Endodermal cell (in vitro differentiated cells): Measurements from ENCODE around the gene CENPT. TPM values are rescaled to one million over a fixed set of nuclear protein-coding genes. Genes with fewer than 3 reads are reported as not detected.

Experiments used
- DNase-seq: peaks from one replicate; pipeline ENCODE4 v3.0.0-alpha.2; 2017
- H3K27ac ChIP-seq: 2 replicates; pipeline ENCODE4 v1.5.1; 2013; ENCODE audit warnings: mild to moderate bottlenecking, low read depth, low read length, moderate library complexity
- H3K27me3 ChIP-seq: 2 replicates; pipeline ENCODE4 v1.6.1; 2013; ENCODE audit warnings: mild to moderate bottlenecking, low read length, moderate library complexity; ENCODE audit not compliant: insufficient read depth, control insufficient read depth, poor library complexity, severe bottlenecking
- H3K36me3 ChIP-seq: 2 replicates; pipeline ENCODE4 v1.7.0; 2013; ENCODE audit warnings: mild to moderate bottlenecking, low read length, moderate library complexity; ENCODE audit not compliant: control insufficient read depth, insufficient read depth
- H3K4me1 ChIP-seq: one replicate; pipeline ENCODE4 v1.7.0; 2013; ENCODE audit warnings: low read length; ENCODE audit not compliant: control insufficient read depth, insufficient read depth
- H3K4me3 ChIP-seq: 2 replicates; pipeline ENCODE4 v1.5.1; 2013; ENCODE audit warnings: mild to moderate bottlenecking, low read length, moderate library complexity
- H3K9ac ChIP-seq: 2 replicates; pipeline ENCODE4 v1.6.1; 2013; ENCODE audit warnings: mild to moderate bottlenecking, low read length, moderate library complexity; ENCODE audit not compliant: poor library complexity, severe bottlenecking; ENCODE audit errors: extremely low read depth
- H3K9me3 ChIP-seq: 2 replicates; pipeline ENCODE4 v1.6.1; 2013; ENCODE audit warnings: mild to moderate bottlenecking, low read length, moderate library complexity; ENCODE audit not compliant: control insufficient read depth
- H3K27ac Mint-ChIP-seq: 2 replicates; pipeline ENCODE4 v1.8.0; 2020; ENCODE audit warnings: mixed read lengths
- H3K27me3 Mint-ChIP-seq: 2 replicates; pipeline ENCODE4 v1.8.0; 2021; ENCODE audit warnings: mild to moderate bottlenecking, mixed read lengths; ENCODE audit not compliant: insufficient read depth
- H3K36me3 Mint-ChIP-seq: 2 replicates; pipeline ENCODE4 v1.8.0; 2020; ENCODE audit warnings: low read depth, mixed read lengths
- H3K4me1 Mint-ChIP-seq: 2 replicates; pipeline ENCODE4 v1.8.0; 2020; ENCODE audit warnings: mixed read lengths
- H3K4me3 Mint-ChIP-seq: 2 replicates; pipeline ENCODE4 v1.8.0; 2020; ENCODE audit warnings: mild to moderate bottlenecking, moderate library complexity, mixed read lengths
- H3K9me3 Mint-ChIP-seq: 2 replicates; pipeline ENCODE4 v1.8.0; 2020; ENCODE audit warnings: mild to moderate bottlenecking, mixed read lengths
- WGBS, 2 experiments: methylation state at CpG; one replicate each; pipeline versions ENCODE4 v1.1.5 to v1.1.7; 2013; ENCODE audit warnings: missing lambda C conversion rate in 2 of 2, mixed read lengths in 1 of 2; ENCODE audit not compliant: insufficient coverage in 1 of 2, insufficient read length in 1 of 2; 5-methylcytosine and 5-hydroxymethylcytosine counted together
- total RNA-seq, 2 donors: library from RNA; stranded (reverse); fragmentation: NEBNext Ultra II Directional in 1 of 2; extraction: Animal tissue kit (Norgen Biotek cat#: 25700) in 1 of 2; gene quantifications; 2 replicates in 1 of 2; 3 replicates in 1 of 2; pipeline ENCODE4 v1.2.1, GENCODE V29; 2021
- TF ChIP-seq, protein P1 (sequence below): fragments of 200-600 bp; sonication (generic); conservative IDR thresholded peaks from 2 replicates; pipeline ENCODE4 v1.5.0; 2021; ENCODE audit warnings: antibody characterized with exemption, mild to moderate bottlenecking

The CENPT gene
- total RNA-seq, 2 donors from 2014 or later, result 43.7 to 57.2 TPM

DNA sequence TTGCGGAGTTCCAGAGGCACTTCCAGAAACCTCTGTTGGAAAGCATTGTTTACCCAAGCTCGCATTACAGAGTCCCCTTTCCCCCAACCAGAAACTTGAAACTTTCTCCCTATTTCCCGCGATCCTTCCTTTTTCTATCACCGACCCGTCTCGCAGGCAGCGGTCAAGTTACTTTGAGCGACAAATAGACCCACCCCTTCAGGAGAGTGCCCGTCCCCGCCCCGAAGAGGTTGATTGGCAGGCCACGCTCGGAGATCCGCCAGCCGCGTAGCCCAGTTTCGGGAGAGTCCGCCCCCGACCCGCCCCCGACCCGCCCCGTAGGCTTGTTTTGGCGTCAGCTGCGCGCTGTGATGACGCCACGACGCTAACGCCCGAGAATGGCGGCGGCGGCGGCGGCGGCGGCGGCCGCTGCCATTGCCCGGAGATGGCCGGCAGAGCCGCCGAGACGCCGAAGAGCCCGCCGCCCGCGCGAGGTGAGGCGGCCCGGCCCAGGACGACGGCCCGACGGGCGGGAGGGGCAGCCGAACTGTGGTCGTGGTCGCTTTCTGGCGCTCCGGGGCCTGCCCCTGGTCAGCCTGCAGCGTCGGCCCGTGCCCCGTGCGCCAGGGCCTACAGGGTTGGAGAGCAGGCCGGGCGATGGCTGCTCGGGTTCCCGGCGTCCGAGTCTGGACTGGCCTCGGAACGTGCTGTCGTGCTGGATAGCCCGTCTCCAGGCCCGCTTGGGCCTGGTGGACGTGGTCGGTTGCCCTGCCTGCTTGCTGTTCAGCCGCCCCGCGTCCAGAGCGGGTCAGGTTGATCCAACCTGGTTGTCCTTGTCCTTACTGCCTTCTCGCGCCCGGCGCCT lies 45.6 kb upstream of the CENPT start, which contains the start of gene PSKH1:
Gene PSKH1 (plus strand): TSS at position 356 of the 844 bp plus-strand sequence. CDS start 15,496 bp downstream, outside the sequence.
- no peaks in the 10 kb centered on the region for H3K9me3 Mint-ChIP-seq
- Histone ChIP-seq H3K9ac (peak within 1 kb of the TSS; percentile 99), H3K4me3 (peak within 1 kb of the TSS; percentile 91), H3K27ac (peak within 1 kb of the TSS; percentile 85), H3K36me3 (no peaks in the 10 kb centered on the region), H3K4me1 (no peaks in the 10 kb centered on the region), H3K9me3 (no peaks in the 10 kb centered on the region), H3K27me3 (no peaks in the 10 kb centered on the region)
- no peaks in the 10 kb centered on the region for H3K36me3 Mint-ChIP-seq
- peak; percentile 99 for DNase-seq
- WGBS, 2 experiments, result 0% methylated on average over 34 to 90 of the region's 90 CpGs
- no peaks in the 10 kb centered on the region for H3K27me3 Mint-ChIP-seq
- H3K4me3 Mint-ChIP-seq, result peak within 1 kb of the TSS; percentile 96
- TF ChIP-seq, protein P1, sequence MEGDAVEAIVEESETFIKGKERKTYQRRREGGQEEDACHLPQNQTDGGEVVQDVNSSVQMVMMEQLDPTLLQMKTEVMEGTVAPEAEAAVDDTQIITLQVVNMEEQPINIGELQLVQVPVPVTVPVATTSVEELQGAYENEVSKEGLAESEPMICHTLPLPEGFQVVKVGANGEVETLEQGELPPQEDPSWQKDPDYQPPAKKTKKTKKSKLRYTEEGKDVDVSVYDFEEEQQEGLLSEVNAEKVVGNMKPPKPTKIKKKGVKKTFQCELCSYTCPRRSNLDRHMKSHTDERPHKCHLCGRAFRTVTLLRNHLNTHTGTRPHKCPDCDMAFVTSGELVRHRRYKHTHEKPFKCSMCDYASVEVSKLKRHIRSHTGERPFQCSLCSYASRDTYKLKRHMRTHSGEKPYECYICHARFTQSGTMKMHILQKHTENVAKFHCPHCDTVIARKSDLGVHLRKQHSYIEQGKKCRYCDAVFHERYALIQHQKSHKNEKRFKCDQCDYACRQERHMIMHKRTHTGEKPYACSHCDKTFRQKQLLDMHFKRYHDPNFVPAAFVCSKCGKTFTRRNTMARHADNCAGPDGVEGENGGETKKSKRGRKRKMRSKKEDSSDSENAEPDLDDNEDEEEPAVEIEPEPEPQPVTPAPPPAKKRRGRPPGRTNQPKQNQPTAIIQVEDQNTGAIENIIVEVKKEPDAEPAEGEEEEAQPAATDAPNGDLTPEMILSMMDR, result no peak
- peak within 1 kb of the TSS; percentile 99 for H3K27ac Mint-ChIP-seq
- peaks cover 19% of the 10 kb centered on the region for H3K4me1 Mint-ChIP-seq

DNA sequence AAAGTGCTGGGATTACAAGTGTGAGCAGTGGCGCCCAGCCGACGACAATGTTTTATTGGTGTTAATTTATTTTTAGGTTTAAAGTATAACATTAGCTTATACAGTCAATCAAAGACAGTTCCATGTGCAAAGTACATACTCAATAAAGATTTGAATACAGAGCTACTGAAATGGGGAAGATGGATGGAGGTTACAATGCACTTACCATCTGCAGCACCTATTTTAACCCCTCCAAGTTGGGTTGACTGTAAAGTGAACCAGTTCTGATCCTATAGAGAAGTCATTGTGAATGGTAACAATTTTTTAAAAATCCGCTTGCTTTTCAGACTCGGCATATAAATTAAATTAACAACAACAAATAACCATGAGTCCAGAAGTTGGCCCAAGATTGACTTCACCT lies 44.9 kb upstream of the CENPT start:
- H3K4me3 Mint-ChIP-seq, result peak overlapping the region; percentile 96
- H3K9me3 ChIP-seq, result no peaks in the 10 kb centered on the region
- H3K27ac ChIP-seq, result no peak overlapping the region
- no peaks in the 10 kb centered on the region for H3K9me3 Mint-ChIP-seq
- no peak for DNase-seq
- peak overlapping the region; percentile 95 for H3K27ac Mint-ChIP-seq
- no peaks in the 10 kb centered on the region for H3K27me3 Mint-ChIP-seq
- H3K27me3 ChIP-seq, result no peaks in the 10 kb centered on the region
- TF ChIP-seq, protein P1, result no peak
- no peaks in the 10 kb centered on the region for H3K4me1 ChIP-seq
- H3K36me3 Mint-ChIP-seq, result no peaks in the 10 kb centered on the region
- peak overlapping the region; percentile 19 for H3K9ac ChIP-seq
- peak overlapping the region; percentile 82 for H3K4me3 ChIP-seq
- WGBS, 2 experiments, result 74 to 79% methylated on average over 2 to 3 of the region's 5 CpGs
- H3K36me3 ChIP-seq, result no peaks in the 10 kb centered on the region
- peaks cover 19% of the 10 kb centered on the region for H3K4me1 Mint-ChIP-seq

DNA sequence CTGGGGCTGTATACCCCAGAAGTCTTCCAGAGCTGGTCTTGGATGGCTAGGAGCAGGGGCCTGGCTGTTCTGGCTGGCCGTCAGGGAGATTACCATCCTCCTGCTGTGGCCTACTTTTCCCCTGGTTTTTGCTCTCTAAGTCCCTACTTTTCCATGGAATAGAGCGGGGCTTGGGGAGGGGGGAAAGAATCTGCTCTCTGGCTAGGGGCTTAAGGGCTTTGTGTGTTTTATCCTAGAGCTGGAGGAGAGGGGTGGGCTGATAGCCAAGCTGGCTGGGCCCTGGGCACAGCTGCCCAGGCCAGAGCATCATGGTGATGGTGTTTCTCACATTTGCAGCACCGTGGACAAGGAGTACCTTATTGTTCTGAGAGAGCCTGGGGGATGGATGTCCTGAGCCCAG lies 40.8 kb upstream of the CENPT start:
- no peaks in the 10 kb centered on the region for H3K27me3 Mint-ChIP-seq
- H3K36me3 Mint-ChIP-seq, result peaks cover 5% of the 10 kb centered on the region
- H3K9me3 ChIP-seq, result no peaks in the 10 kb centered on the region
- H3K27ac ChIP-seq, result no peak overlapping the region
- 87% methylated on average over 3 of the region's 3 CpGs; no CpG with 5 or more reads in 1 of the 2 experiments for WGBS, 2 experiments
- DNase-seq, result no peak
- no peaks in the 10 kb centered on the region for H3K27me3 ChIP-seq
- no peak overlapping the region for H3K9ac ChIP-seq
- H3K4me3 ChIP-seq, result no peak overlapping the region
- H3K4me1 Mint-ChIP-seq, result peaks cover 23% of the 10 kb centered on the region
- H3K9me3 Mint-ChIP-seq, result no peaks in the 10 kb centered on the region
- H3K4me1 ChIP-seq, result peaks cover 5% of the 10 kb centered on the region
- no peak overlapping the region for H3K4me3 Mint-ChIP-seq
- peaks cover 13% of the 10 kb centered on the region for H3K36me3 ChIP-seq
- TF ChIP-seq, protein P1, result no peak
- H3K27ac Mint-ChIP-seq, result no peak overlapping the region
